GM12875 (cell line): ENCODE data around the gene OSCP1.

Source experiments
- H3K4me3 ChIP-seq: one replicate; pipeline ENCODE4 v1.5.1; 2011; ENCODE audit warnings: low read depth, low read length, control low read depth
- TF ChIP-seq, protein P1 (sequence below): IDR thresholded peaks from 2 replicates; pipeline ENCODE4 v1.5.1; 2011; ENCODE audit warnings: low read depth, mild to moderate bottlenecking, control low read depth, inconsistent platforms, low read length, moderate library complexity, borderline replicate concordance; ENCODE audit not compliant: insufficient read depth

OSCP1 gene

DNA sequence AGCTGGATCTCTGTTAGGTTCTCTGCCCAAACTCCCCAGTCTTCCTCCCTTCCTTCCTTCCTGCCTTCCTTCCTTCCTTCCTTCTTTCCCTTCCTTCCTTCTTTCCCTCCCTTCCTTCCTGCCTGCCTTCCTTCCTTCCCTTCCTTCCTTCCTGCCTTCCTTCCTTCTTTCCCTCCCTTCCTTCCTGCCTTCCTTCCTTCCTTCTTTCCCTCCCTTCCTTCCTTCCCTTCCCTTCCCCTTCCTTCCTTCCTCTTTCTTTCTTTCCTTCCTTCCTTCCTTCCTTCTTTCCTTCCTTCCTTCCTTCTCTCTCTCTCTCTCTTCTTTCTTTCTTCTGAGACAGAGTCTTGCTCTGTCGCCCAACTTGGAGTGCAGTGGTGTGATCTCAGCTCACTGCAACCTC is 43.8 kb downstream of the OSCP1 start:
- no peak overlapping the region for H3K4me3 ChIP-seq
- TF ChIP-seq, protein P1, sequence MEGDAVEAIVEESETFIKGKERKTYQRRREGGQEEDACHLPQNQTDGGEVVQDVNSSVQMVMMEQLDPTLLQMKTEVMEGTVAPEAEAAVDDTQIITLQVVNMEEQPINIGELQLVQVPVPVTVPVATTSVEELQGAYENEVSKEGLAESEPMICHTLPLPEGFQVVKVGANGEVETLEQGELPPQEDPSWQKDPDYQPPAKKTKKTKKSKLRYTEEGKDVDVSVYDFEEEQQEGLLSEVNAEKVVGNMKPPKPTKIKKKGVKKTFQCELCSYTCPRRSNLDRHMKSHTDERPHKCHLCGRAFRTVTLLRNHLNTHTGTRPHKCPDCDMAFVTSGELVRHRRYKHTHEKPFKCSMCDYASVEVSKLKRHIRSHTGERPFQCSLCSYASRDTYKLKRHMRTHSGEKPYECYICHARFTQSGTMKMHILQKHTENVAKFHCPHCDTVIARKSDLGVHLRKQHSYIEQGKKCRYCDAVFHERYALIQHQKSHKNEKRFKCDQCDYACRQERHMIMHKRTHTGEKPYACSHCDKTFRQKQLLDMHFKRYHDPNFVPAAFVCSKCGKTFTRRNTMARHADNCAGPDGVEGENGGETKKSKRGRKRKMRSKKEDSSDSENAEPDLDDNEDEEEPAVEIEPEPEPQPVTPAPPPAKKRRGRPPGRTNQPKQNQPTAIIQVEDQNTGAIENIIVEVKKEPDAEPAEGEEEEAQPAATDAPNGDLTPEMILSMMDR, result no peak

DNA sequence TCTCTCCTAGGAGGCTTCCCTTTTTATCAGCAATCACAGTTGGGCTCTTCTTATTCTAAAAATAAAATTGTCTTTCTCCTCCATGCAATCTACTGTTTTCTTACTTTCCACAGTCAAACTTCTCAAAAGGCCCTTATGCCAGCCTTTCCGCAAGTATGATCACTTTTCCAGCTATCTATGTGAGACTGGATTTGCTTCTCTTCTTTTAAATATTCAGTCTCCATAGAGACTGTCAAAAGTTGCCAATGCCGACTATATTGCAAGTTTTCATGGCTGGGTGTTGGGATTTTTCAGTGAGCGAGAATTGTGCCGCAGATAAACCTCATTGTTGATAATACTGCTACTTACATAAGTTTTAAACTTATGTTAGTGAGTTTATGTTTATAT is 47.8 kb downstream of the OSCP1 start:
- H3K4me3 ChIP-seq, result no peak overlapping the region
- TF ChIP-seq, protein P1, result no peak

DNA sequence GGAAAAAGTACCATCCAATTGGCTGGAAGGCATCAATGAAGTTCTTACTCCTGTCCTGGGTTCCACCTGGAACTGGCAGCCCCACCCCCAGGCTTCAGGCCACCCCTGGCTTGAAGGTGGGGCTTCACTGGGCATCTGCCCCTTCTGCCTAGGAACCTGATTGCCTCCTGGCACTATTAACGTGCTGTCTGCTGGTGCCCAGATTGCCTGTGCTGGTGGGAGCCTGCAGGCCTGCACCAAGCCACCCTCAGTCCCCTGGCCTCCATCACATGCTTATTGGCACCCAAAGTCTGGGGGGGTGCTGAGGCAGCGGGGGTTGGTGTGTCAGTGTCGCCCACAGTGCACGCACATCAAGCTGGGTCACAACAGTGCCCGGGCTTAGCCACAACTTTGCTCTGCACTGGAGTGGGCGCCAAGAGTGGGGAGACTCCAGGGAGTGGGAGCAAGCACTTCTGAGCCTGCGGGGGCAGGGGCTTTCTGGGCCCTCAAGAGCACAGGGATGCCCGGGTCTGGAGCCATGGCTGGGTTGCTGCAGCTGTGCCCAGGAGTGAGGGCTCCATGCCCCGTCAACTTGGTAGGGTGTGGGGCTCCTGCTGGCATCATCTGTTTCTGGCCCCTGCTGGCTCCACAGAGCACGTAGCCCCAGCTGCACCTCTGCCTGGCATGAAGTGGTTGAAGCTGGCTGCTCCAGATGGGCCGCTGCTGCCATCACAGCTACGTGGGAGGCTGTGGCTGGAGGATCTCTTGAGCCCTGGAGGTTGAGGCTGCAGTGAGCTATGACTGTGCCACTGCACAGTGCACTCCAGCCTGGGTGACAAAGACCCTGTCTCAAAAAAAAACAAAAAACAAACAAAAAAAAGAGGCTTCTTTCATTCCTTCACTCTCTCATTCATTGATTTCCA is 48.4 kb downstream of the OSCP1 start:
- TF ChIP-seq, protein P1, result no peak
- peak overlapping the region; percentile 37 for H3K4me3 ChIP-seq

DNA sequence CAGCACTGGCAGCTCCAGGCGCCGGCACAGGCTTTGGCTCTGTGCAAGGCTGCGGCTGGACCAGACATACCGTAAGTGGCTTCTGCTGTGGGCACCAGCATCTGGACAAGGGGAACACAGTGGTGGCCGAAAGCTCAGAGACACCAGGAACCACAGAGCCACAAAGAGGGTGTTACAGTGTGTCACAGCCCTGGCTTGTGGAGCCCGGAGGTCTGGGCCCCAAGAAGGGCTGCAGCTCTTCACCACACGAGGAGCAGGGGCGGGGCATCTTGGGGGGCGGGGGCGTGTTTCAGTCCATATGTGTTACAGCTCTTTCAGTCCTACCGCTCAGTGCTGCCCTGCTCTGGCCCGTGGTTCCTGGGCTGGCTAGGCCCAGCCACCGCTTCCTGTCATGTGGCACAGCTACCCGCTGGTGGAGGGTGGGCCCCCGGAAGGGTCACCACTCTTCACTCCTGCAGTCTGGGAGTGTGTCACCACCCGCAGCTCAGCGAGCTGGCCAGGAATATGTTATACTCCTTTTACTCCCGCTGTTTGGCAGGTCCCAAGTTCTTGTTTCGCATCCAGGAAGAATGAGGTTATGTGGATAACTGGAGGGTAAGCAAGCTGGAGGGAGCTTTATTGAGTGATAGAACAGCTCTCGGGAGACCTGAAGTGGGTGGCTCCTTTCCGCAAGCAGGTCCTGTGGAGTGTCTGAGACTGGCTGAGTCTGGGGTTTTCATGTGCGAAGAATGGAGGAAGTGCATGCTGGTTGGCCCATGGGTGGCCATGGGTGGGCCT is 49.2 kb downstream of the OSCP1 start:
- TF ChIP-seq, protein P1, result no peak
- H3K4me3 ChIP-seq, result peak overlapping the region; percentile 37

DNA sequence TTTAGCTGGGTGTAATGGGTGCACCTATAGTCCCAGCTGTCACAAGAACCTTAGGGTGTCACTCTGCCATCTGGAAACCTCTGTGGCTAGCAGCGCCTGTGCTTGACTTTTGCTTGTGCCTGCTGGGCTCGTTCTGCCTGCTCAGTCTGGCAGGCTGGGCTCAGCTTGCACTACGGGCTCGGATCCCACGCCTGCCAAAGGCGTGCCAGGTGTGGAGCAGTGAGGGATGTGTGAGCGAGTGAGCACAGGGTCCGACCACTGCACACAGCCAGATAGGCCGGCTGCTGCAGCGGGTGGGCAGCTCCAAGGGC is 49.8 kb downstream of the OSCP1 start:
- H3K4me3 ChIP-seq, result no peak overlapping the region

DNA sequence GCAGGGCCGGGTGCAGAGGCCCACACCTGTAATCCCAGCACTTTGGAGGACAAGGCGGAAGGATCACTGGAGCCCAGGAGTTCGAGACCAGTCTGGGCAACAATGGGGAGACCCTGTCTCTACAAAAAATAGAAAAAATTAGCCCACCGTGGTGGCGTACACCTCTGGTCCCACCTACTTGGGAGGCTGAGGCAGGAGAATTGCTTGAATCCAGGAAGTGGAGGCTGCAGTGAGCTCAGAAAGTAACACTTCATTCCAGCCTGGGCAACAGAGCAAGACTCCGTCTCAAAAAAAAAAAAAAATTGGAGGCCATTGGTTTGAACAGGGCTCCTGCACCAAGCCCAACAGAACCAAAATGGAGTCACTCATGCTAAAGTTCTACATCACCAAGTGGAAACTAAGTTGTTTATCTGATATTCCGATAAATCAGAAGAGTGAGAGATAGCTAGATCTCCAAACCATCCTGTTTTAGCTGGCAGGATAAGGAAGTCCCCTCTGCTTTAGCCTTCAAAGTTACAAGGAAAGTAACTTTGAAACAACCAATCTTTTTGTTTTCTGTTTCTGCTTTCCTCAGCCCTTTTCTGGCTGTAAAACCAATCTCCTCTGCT is 51.8 kb downstream of the OSCP1 start:
- TF ChIP-seq, protein P1, result no peak
- H3K4me3 ChIP-seq, result no peak overlapping the region

More for the DNA sequence above, 49.8 kb downstream of the OSCP1 start:
- TF ChIP-seq, protein P1, result no peak
